ENCODE data around the gene ACSS3. TPM values are rescaled to one million over a fixed set of nuclear protein-coding genes. Genes with fewer than 3 reads are reported as not detected.

ACSS3 gene
- polyA plus RNA-seq, 1 experiment, result 6.2 TPM

DNA sequence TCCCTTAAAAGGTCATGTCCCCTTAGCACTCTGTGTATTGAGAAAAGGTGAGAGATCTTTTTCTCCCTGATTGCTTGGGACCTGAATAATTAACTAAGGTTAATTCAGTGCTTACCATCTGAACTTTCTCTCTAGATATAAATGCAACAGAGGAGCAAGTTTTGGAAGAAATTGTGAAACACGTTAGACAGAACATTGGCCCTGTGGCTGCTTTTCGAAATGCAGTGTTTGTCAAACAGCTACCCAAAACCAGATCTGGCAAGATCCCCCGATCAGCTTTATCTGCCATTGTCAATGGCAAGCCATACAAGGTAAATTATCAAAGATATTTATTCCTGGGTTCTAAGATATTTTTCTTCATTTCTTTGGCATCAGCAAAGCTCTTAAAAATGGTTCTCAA, 175.5 kb downstream of the ACSS3 start:
- Histone ChIP-seq H3K4me3 (ENCODE audit: low read depth, low read length) (no peak overlapping the region), H3K27me3 (ENCODE audit: control insufficient read depth, insufficient read depth, low read length) (no peaks in the 10 kb centered on the region), H3K36me3 (ENCODE audit: control insufficient read depth, insufficient read depth, low read length) (no peaks in the 10 kb centered on the region)
- TF ChIP-seq, protein P1, sequence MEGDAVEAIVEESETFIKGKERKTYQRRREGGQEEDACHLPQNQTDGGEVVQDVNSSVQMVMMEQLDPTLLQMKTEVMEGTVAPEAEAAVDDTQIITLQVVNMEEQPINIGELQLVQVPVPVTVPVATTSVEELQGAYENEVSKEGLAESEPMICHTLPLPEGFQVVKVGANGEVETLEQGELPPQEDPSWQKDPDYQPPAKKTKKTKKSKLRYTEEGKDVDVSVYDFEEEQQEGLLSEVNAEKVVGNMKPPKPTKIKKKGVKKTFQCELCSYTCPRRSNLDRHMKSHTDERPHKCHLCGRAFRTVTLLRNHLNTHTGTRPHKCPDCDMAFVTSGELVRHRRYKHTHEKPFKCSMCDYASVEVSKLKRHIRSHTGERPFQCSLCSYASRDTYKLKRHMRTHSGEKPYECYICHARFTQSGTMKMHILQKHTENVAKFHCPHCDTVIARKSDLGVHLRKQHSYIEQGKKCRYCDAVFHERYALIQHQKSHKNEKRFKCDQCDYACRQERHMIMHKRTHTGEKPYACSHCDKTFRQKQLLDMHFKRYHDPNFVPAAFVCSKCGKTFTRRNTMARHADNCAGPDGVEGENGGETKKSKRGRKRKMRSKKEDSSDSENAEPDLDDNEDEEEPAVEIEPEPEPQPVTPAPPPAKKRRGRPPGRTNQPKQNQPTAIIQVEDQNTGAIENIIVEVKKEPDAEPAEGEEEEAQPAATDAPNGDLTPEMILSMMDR (IDR thresholded peaks at IDR 0.05; ENCODE audit: insufficient read depth, low read depth, low read length), result no peak
- CTCF ChIA-PET, result no interaction called here
- no peak for DNase-seq (ENCODE audit: low read depth)
- POLR2A ChIA-PET, result no interaction called here

- no peaks in the 10 kb centered on the region for H3K27me3 ChIP-seq (ENCODE audit: control insufficient read depth, insufficient read depth, low read length)
- no peaks in the 10 kb centered on the region for H3K36me3 ChIP-seq (ENCODE audit: control insufficient read depth, insufficient read depth, low read length)
- TF ChIP-seq, protein P1 (IDR thresholded peaks at IDR 0.05; ENCODE audit: insufficient read depth, low read depth, low read length), result no peak
- ChIA-PET POLR2A (no interaction called here), CTCF (no interaction called here)
- DNase-seq (ENCODE audit: low read depth), result no peak
- H3K4me3 ChIP-seq (ENCODE audit: low read depth, low read length), result no peak overlapping the region
These were observed 177.6 kb downstream of the ACSS3 start for GRCh38 chr12:81255456-81255855.

GRCh38 chr12:81255947-81256346, 178.1 kb downstream of the ACSS3 start:
- H3K4me3 ChIP-seq (ENCODE audit: low read depth, low read length), result no peak overlapping the region
- ChIA-PET CTCF (no interaction called here), POLR2A (no interaction called here)
- H3K36me3 ChIP-seq (ENCODE audit: control insufficient read depth, insufficient read depth, low read length), result no peaks in the 10 kb centered on the region
- no peaks in the 10 kb centered on the region for H3K27me3 ChIP-seq (ENCODE audit: control insufficient read depth, insufficient read depth, low read length)
- TF ChIP-seq, protein P1 (IDR thresholded peaks at IDR 0.05; ENCODE audit: insufficient read depth, low read depth, low read length), result no peak
- DNase-seq (ENCODE audit: low read depth), result no peak

- Histone ChIP-seq H3K27me3 (ENCODE audit: control insufficient read depth, insufficient read depth, low read length) (no peaks in the 10 kb centered on the region), H3K36me3 (ENCODE audit: control insufficient read depth, insufficient read depth, low read length) (no peaks in the 10 kb centered on the region), H3K4me3 (ENCODE audit: low read depth, low read length) (no peak overlapping the region)
- ChIA-PET POLR2A (no interaction called here), CTCF (interaction anchor here (0.9 to 2.0 kb wide), 7 partner anchors 8 to 1065 kb away, joined by 3 to 8 read pairs (median 5); no protein-coding TSS in a partner anchor)
- TF ChIP-seq, protein P1 (IDR thresholded peaks at IDR 0.05; ENCODE audit: insufficient read depth, low read depth, low read length), result peak; percentile 58
- peak; percentile 18 for DNase-seq (ENCODE audit: low read depth)
These were observed 180.2 kb downstream of the ACSS3 start for GRCh38 chr12:81257947-81258551.

DNA sequence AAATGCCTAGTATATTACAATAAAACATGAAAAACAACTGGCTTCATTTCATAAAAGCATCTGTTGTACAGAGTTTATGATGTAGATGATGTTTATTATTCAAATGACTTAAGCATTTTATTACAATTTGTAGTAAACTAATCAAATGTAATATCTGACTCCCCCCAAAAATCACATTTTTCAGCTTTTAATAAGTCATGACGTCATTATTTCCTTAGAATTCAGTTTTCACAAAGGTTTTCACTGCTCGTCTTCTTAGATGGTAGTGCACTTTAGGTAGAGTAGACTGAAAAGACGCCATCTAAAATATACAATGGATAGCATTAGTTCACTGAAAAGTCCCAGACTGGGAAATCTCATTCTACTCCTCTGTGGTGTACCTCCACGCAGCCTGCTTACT, 181.5 kb downstream of the ACSS3 start:
- CTCF ChIA-PET, result no interaction called here
- Histone ChIP-seq H3K4me3 (ENCODE audit: low read depth, low read length) (no peak overlapping the region), H3K27me3 (ENCODE audit: control insufficient read depth, insufficient read depth, low read length) (no peaks in the 10 kb centered on the region), H3K36me3 (ENCODE audit: control insufficient read depth, insufficient read depth, low read length) (no peaks in the 10 kb centered on the region)
- POLR2A ChIA-PET, result no interaction called here
- TF ChIP-seq, protein P1 (IDR thresholded peaks at IDR 0.05; ENCODE audit: insufficient read depth, low read depth, low read length), result no peak
- DNase-seq (ENCODE audit: low read depth), result no peak

All from BJ (cell line).